HepG2 (cell line): ENCODE results near the gene PRKRIP1. TPM values are rescaled to one million over a fixed set of nuclear protein-coding genes. Genes with fewer than 3 reads are reported as not detected.

Experiments used
- ATAC-seq: fragments of 200-7000 bp; cut with Tn5 transposase; 3 replicates; pipeline ENCODE4 v1.9.1; 2020; ENCODE audit warnings: mild to moderate bottlenecking, moderate library complexity
- BruUV-seq: library from RNA; stranded (reverse); fragments of 400-500 nt; replicated peaks from 2 replicates; lab custom pipeline; 2021; lab: Mats Ljungman, UMichigan
- CTCF ChIA-PET: fragments of 300-600 bp; formaldehyde crosslinking; extraction: SDS; loops from one replicate; lab custom pipeline; 2021; ENCODE audit warnings: low total read pairs, inconsistent platforms, low intra/inter-chr PET ratio; lab: Yijun Ruan, JAX
- POLR2A ChIA-PET: fragments of 350-600 bp; sonication (Branson Sonifier 250); formaldehyde crosslinking; loops from one replicate; lab custom pipeline; 2020; ENCODE audit warnings: antibody characterized with exemption, inconsistent platforms; lab: Yijun Ruan, JAX
- DNase-seq: peaks from one replicate; pipeline ENCODE4 v3.0.0-alpha.2; 2015; ENCODE audit warnings: low spot score
- FAIRE-seq: peaks from 3 replicates; lab custom pipeline; 2011; peaks lifted over from hg19 to GRCh38; lab: Jason Lieb, UNC
- H2AFZ ChIP-seq: one replicate; pipeline ENCODE4 v1.6.1; 2011; ENCODE audit warnings: low read length, inconsistent platforms
- H3K27ac ChIP-seq: fragments of 300-600 bp; 3 replicates; pipeline ENCODE4 v1.8.0; 2011; ENCODE audit warnings: mixed run types, mild to moderate bottlenecking, mixed read lengths, low read length, inconsistent platforms; ENCODE audit not compliant: insufficient read depth; ENCODE audit errors: extremely low read length
- H3K27me3 ChIP-seq, 2 experiments: fragments of 200-600 bp in 1 of 2; 2 replicates in 1 of 2; 3 replicates in 1 of 2; pipeline versions ENCODE4 v1.6.0 to v1.8.0; 2011; ENCODE audit warnings: low read length in 2 of 2, mild to moderate bottlenecking in 2 of 2, moderate library complexity in 2 of 2, inconsistent platforms in 1 of 2; ENCODE audit not compliant: insufficient read depth in 2 of 2, control insufficient read depth in 1 of 2
- H3K36me3 ChIP-seq, 2 experiments: fragments of 200-600 bp in 1 of 2; replicated peaks in 1 of 2; 2 replicates in 1 of 2; 3 replicates in 1 of 2; pipeline versions ENCODE4 v1.5.1 to v1.8.0; 2011; ENCODE audit warnings: low read length in 2 of 2, inconsistent platforms in 1 of 2; ENCODE audit not compliant: insufficient read depth in 2 of 2, control insufficient read depth in 1 of 2
- H3K4me1 ChIP-seq: 2 replicates; pipeline ENCODE4 v1.5.1; 2012; ENCODE audit warnings: low read length, inconsistent platforms; ENCODE audit not compliant: insufficient read depth
- H3K4me2 ChIP-seq: 2 replicates; pipeline ENCODE4 v1.6.0; 2011; ENCODE audit warnings: low read depth, low read length, inconsistent platforms
- H3K4me3 ChIP-seq, 3 experiments: fragments of 200-600 bp in 1 of 3; sonication (generic), shearing (Covaris generic) in 1 of 3; replicated peaks in 1 of 3; 2 replicates each; pipeline ENCODE4 v1.5.1; 2011 to 2016; ENCODE audit warnings: low read length in 3 of 3, inconsistent platforms in 2 of 3, low read depth in 2 of 3, mild to moderate bottlenecking in 2 of 3, control low read depth in 1 of 3, mixed read lengths in 1 of 3; ENCODE audit not compliant: insufficient read depth in 1 of 3
- H3K79me2 ChIP-seq: one replicate; pipeline ENCODE4 v1.6.1; 2011; ENCODE audit warnings: low read length, inconsistent platforms; ENCODE audit not compliant: insufficient read depth
- H3K9ac ChIP-seq: 2 replicates; pipeline ENCODE4 v1.6.0; 2011; ENCODE audit warnings: mild to moderate bottlenecking, low read depth, low read length, inconsistent platforms; ENCODE audit not compliant: insufficient read depth
- H3K9me3 ChIP-seq: 2 replicates; pipeline ENCODE4 v1.5.1; 2012; ENCODE audit warnings: mild to moderate bottlenecking, low read length
- H4K20me1 ChIP-seq: 2 replicates; pipeline ENCODE4 v1.6.0; 2011; ENCODE audit warnings: inconsistent platforms, mild to moderate bottlenecking, low read length, moderate library complexity; ENCODE audit not compliant: insufficient read depth
- FOXP1 ChIP-seq, 2 experiments: fragments of 450-650 bp in 1 of 2; IDR thresholded peaks; 2 replicates each; pipeline ENCODE4 v1.6.1; 2017 to 2018; ENCODE audit warnings: antibody characterized with exemption in 1 of 2
- MIER3 ChIP-seq: IDR thresholded peaks from 2 replicates; pipeline ENCODE4 v1.6.1; 2016; ENCODE audit warnings: missing compliant biosample characterization, borderline replicate concordance
- NR2F2 ChIP-seq: IDR thresholded peaks from 2 replicates; pipeline ENCODE4 v1.6.1; 2012; ENCODE audit warnings: low read depth, inconsistent platforms, borderline replicate concordance
- ONECUT2 ChIP-seq: sonication (generic); formaldehyde crosslinking; IDR thresholded peaks from 2 replicates; pipeline ENCODE4 v1.4.0; 2020; ENCODE audit warnings: missing genetic modification reagents
- PHF5A ChIP-seq: IDR thresholded peaks from one replicate; pipeline ENCODE4 v1.6.1; 2018; ENCODE audit warnings: low read depth, missing genetic modification reagents; ENCODE audit not compliant: unreplicated experiment
- RORA ChIP-seq: sonication (generic); formaldehyde crosslinking; IDR thresholded peaks from 2 replicates; pipeline ENCODE4 v1.5.0; 2020; ENCODE audit warnings: mild to moderate bottlenecking, missing genetic modification reagents, moderate library complexity
- TBL1XR1 ChIP-seq: fragments of 150-350 bp; IDR thresholded peaks from 2 replicates; pipeline ENCODE4 v1.6.1; 2014; ENCODE audit warnings: borderline replicate concordance, low read length; ENCODE audit not compliant: partially characterized antibody
- TBX3 ChIP-seq: fragments of 450-650 bp; IDR thresholded peaks from 2 replicates; pipeline ENCODE4 v1.6.1; 2017; ENCODE audit warnings: antibody characterized with exemption, mild to moderate bottlenecking, inconsistent platforms, borderline replicate concordance
- WIZ ChIP-seq: sonication (generic); formaldehyde crosslinking; IDR thresholded peaks from 2 replicates; pipeline ENCODE4 v1.5.1; 2020; ENCODE audit warnings: mild to moderate bottlenecking, missing genetic modification reagents
- ZFP41 ChIP-seq: sonication (generic); formaldehyde crosslinking; IDR thresholded peaks from 2 replicates; pipeline ENCODE4 v1.4.0; 2020; ENCODE audit warnings: mild to moderate bottlenecking, missing genetic modification reagents, borderline replicate concordance
- ZMYM2 ChIP-seq: sonication (generic); formaldehyde crosslinking; IDR thresholded peaks from 2 replicates; pipeline ENCODE4 v1.8.0; 2022; ENCODE audit warnings: mild to moderate bottlenecking, missing genetic modification reagents
- ZNF547 ChIP-seq: sonication (generic); formaldehyde crosslinking; IDR thresholded peaks from 2 replicates; pipeline ENCODE4 v1.5.1; 2020; ENCODE audit warnings: mild to moderate bottlenecking, missing genetic modification reagents
- ZNF7 ChIP-seq: IDR thresholded peaks from 2 replicates; pipeline ENCODE4 v1.6.1; 2016; ENCODE audit warnings: missing biosample characterization, missing genetic modification reagents
- WGBS: methylation state at CpG from one replicate; pipeline ENCODE4 v1.1.6; 2017; ENCODE audit warnings: low lambda C conversion rate; 5-methylcytosine and 5-hydroxymethylcytosine counted together
- in situ Hi-C: cut with HindIII; loops from 2 replicates; pipeline ENCODE4 v1.10.0; 2017; ENCODE audit warnings: low pct_unique_long_range_greater_than_20kb; ENCODE audit not compliant: extremely low pct_ligation_motif_present
- intact Hi-C: fragments of 100-400 bp; cut with micrococcal nuclease; formaldehyde crosslinking; loops from one replicate; pipeline ENCODE4 v1.10.0; 2022; ENCODE audit not compliant: unreplicated experiment
- polyA plus RNA-seq, 8 experiments: library from polyadenylated mRNA; depleted of rRNA in 3 of 8; stranded (reverse) in 7 of 8; unstranded in 1 of 8; fragments of >200 nt; fragmentation: Illumina TruSeq in 4 of 8; extraction: Trizol in 4 of 8; gene quantifications; 2 replicates each; pipeline versions ENCODE4 v1.2.1 to v1.2.3, GENCODE V29; 2011 to 2016; ENCODE audit warnings: low read depth in 4 of 8, missing spikeins in 1 of 8, mixed read lengths in 1 of 8; ENCODE audit not compliant: insufficient read depth in 1 of 8
- total RNA-seq, 5 experiments: library from RNA; depleted of rRNA; stranded (reverse); fragments of >200 nt; fragmentation: Illumina TruSeq; extraction: Trizol; gene quantifications; 2 replicates each; pipeline ENCODE4 v1.2.3, GENCODE V29; 2016; ENCODE audit warnings: low read depth in 1 of 5
- TF ChIP-seq, protein P1 (sequence below): IDR thresholded peaks from 2 replicates; pipeline ENCODE4 v1.6.1; 2016
- TF ChIP-seq, protein P2 (sequence below): sonication (generic); formaldehyde crosslinking; IDR thresholded peaks from 2 replicates; pipeline ENCODE4 v1.8.0; 2023; ENCODE audit warnings: mild to moderate bottlenecking, missing genetic modification reagents

Gene PRKRIP1
- total and polyA plus RNA-seq, 2 of the 13 experiments (the other 11 are each of a cell fraction or from before 2014, with no cell fraction given) = 13.2 to 16.8 TPM

DNA sequence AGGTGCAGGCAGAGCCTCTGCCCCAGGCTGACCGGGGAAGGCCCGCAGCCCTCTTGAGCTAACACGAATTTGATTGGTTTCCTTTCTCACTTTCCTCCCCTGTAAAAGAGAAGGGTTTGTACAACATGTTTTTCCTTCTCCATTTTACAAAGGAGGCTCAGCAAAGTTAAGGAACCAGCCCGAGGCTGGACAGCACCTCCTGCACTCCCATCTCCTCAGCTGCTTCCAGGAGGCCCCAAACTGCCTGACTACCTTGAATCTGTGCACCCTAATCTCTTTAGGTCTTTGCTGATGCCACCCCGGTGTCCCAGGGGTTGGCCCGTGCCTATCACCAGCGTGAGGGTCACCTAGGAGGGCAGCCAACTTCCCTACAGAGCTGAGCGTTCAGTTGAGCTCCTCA lies 64.3 kb downstream of the PRKRIP1 start:
- H3K27me3 ChIP-seq = peaks cover 0 to 5% of the 10 kb centered on the region in 2 experiments; a peak in 2 of 5 replicates
- ATAC-seq = no peak
- H2AFZ ChIP-seq = no peak overlapping the region
- no peak overlapping the region for H3K4me2 ChIP-seq
- TF ChIP-seq ZNF547 (CRISPR knock-in tag) (no peak), PHF5A (CRISPR knock-in tag) (no peak), ZMYM2 (CRISPR knock-in tag) (no peak), ZNF7 (CRISPR knock-in tag) (no peak), TBX3 (no peak), TBL1XR1 (no peak), FOXP1 (IDR thresholded peaks at IDR 0.05) (no peak), FOXP1 (CRISPR knock-in tag; IDR thresholded peaks at IDR 0.05) (no peak), ZFP41 (CRISPR knock-in tag) (no peak), WIZ (no peak), ONECUT2 (CRISPR knock-in tag) (no peak), MIER3 (CRISPR knock-in tag) (no peak), RORA (CRISPR knock-in tag) (no peak), NR2F2 (no peak)
- TF ChIP-seq, protein P1, sequence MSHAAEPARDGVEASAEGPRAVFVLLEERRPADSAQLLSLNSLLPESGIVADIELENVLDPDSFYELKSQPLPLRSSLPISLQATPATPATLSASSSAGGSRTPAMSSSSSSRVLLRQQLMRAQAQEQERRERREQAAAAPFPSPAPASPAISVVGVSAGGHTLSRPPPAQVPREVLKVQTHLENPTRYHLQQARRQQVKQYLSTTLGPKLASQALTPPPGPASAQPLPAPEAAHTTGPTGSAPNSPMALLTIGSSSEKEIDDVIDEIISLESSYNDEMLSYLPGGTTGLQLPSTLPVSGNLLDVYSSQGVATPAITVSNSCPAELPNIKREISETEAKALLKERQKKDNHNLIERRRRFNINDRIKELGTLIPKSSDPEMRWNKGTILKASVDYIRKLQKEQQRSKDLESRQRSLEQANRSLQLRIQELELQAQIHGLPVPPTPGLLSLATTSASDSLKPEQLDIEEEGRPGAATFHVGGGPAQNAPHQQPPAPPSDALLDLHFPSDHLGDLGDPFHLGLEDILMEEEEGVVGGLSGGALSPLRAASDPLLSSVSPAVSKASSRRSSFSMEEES = no peak
- TF ChIP-seq, protein P2, sequence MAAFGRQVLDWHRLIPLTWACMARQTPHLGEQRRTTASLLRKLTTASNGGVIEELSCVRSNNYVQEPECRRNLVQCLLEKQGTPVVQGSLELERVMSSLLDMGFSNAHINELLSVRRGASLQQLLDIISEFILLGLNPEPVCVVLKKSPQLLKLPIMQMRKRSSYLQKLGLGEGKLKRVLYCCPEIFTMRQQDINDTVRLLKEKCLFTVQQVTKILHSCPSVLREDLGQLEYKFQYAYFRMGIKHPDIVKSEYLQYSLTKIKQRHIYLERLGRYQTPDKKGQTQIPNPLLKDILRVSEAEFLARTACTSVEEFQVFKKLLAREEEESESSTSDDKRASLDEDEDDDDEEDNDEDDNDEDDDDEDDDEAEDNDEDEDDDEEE (CRISPR knock-in tag) = no peak
- FAIRE-seq = no peak
- ChIA-PET POLR2A (no interaction called here), CTCF (no interaction called here)
- H4K20me1 ChIP-seq = no peaks in the 10 kb centered on the region
- H3K79me2 ChIP-seq = peaks cover 14% of the 10 kb centered on the region
- DNase-seq = no peak
- H3K36me3 ChIP-seq = peaks cover 9 to 12% of the 10 kb centered on the region in 2 experiments; a peak in 3 of 5 replicates
- H3K4me3 ChIP-seq = no peak overlapping the region
- H3K9ac ChIP-seq = no peak overlapping the region
- intact Hi-C loops (no loop called here), in situ Hi-C loops (no loop called here)
- 91% methylated on average over 8 of the region's 8 CpGs for WGBS
- no peak overlapping the region for H3K27ac ChIP-seq
- H3K9me3 ChIP-seq = no peaks in the 10 kb centered on the region
- H3K4me1 ChIP-seq = peaks cover 16% of the 10 kb centered on the region
- BruUV-seq = no TSS peak
